ENCODE data around the gene AIFM2. TPM values are rescaled to one million over a fixed set of nuclear protein-coding genes. Genes with fewer than 3 reads are reported as not detected.

AIFM2 gene
- total and polyA plus RNA-seq, 2 of the 13 experiments (the other 11 are each of a cell fraction or from before 2014, with no cell fraction given): 20.3 to 29.5 TPM

- TF ChIP-seq ZNF503 (CRISPR knock-in tag; IDR thresholded peaks at IDR 0.05): peak; percentile 26; the same call in 1 of the 2 replicates
- TF ChIP-seq ZFP41 (CRISPR knock-in tag; IDR thresholded peaks at IDR 0.05; ENCODE audit: borderline replicate concordance): no peak
- TF ChIP-seq FOXP4 (CRISPR knock-in tag; IDR thresholded peaks at IDR 0.05): peak; percentile 70
- TF ChIP-seq DR1 (CRISPR knock-in tag; IDR thresholded peaks at IDR 0.05): peak; percentile 71
- peak; percentile 27 for TF ChIP-seq ASH2L (IDR thresholded peaks at IDR 0.05; ENCODE audit: insufficient read length, low read depth, low read length)
- TF ChIP-seq HNF1B (CRISPR knock-in tag; IDR thresholded peaks at IDR 0.05): peak; percentile 71
- TF ChIP-seq TCF7L2 (IDR thresholded peaks at IDR 0.05; ENCODE audit: low read depth, low read length): no peak
- TF ChIP-seq PAWR (CRISPR knock-in tag; IDR thresholded peaks at IDR 0.05; ENCODE audit: borderline replicate concordance): peak; percentile 78; the same call in 1 of the 2 replicates
- TF ChIP-seq SNAI1 (CRISPR knock-in tag; IDR thresholded peaks at IDR 0.05; ENCODE audit: borderline replicate concordance): 0 out of 2 replicates have a peak, but pooled peaks have one; percentile 82
- TF ChIP-seq HDAC6 (IDR thresholded peaks at IDR 0.05; ENCODE audit: low read depth, low read length): no peak
- no peak for TF ChIP-seq IKZF4 (CRISPR knock-in tag; IDR thresholded peaks at IDR 0.05; ENCODE audit: borderline replicate concordance, low read depth, not compliant biosample characterization)
- TF ChIP-seq CC2D1A (CRISPR knock-in tag; IDR thresholded peaks at IDR 0.05): no peak
- TF ChIP-seq HCFC1 (IDR thresholded peaks at IDR 0.05; ENCODE audit: low read depth, low read length): peak; percentile 4; the same call in 1 of the 2 replicates
- peak; percentile 38; the same call in 1 of the 2 replicates for TF ChIP-seq KAT8 (CRISPR knock-in tag; IDR thresholded peaks at IDR 0.05)
- peak; percentile 83 for TF ChIP-seq RAD21 (CRISPR knock-in tag; IDR thresholded peaks at IDR 0.05)
- no peak for TF ChIP-seq SMAD1 (CRISPR knock-in tag; IDR thresholded peaks at IDR 0.05; ENCODE audit: borderline replicate concordance, low read depth)
- 0 out of 2 replicates have a peak, but pooled peaks have one; percentile 13 for TF ChIP-seq ZSCAN12 (CRISPR knock-in tag; IDR thresholded peaks at IDR 0.05)
- no peak; the same call in 1 of the 2 replicates for TF ChIP-seq SRY (CRISPR knock-in tag; IDR thresholded peaks at IDR 0.05)
- TF ChIP-seq HOMEZ (CRISPR knock-in tag; IDR thresholded peaks at IDR 0.05; ENCODE audit: low read depth): peak; percentile 68
These were observed 14.0 kb upstream of the AIFM2 start, which contains the start of gene TYSND1 (continued) for GRCh38 chr10:70146489-70147258.

Measured in HepG2 (cell line).